ENCODE measurements around the gene RETSAT. TPM values are rescaled to one million over a fixed set of nuclear protein-coding genes. Genes with fewer than 3 reads are reported as not detected.
A peak's percentile ranks its signal among the peaks of the same experiment; 100 is the strongest.

RETSAT gene
- total and polyA plus RNA-seq, 7 donors = 26.5 to 112 (median 36.5) TPM

GRCh38 chr2:85303780-85304531, 50.4 kb downstream of the RETSAT start:
- H3K4me1 ChIP-seq = peaks cover 0 to 18% (median 11%) of the 10 kb centered on the region in 4 donors
- no peaks in the 10 kb centered on the region for H3K27me3 ChIP-seq
- H3K4me3 ChIP-seq = no peak overlapping the region
- no peak overlapping the region for H3K27ac ChIP-seq
- intact Hi-C loops (cut with DNase I) = loop anchor here (5.0 kb wide), 2 partner anchors 172 to 377 kb away; partner anchors contain the start of gene TCF7L1
- peaks cover 6 to 41% (median 18%) of the 10 kb centered on the region in 4 donors for H3K36me3 ChIP-seq
- 83 to 89% methylated on average over 28 of the region's 28 CpGs for WGBS, 2 donors
- DNase-seq = no peak
- no peaks in the 10 kb centered on the region for H3K9me3 ChIP-seq
- TF ChIP-seq EP300 (IDR thresholded peaks at IDR 0.05) (no peak), POLR2A (IDR thresholded peaks at IDR 0.05) (no peak), CTCF (IDR thresholded peaks at IDR 0.05) (no peak), POLR2AphosphoS5 (IDR thresholded peaks at IDR 0.05) (no peak)

- no peak for DNase-seq
- H3K4me1 ChIP-seq = peaks cover 0 to 17% (median 5%) of the 10 kb centered on the region in 4 donors
- 89% methylated on average over 6 of the region's 6 CpGs for WGBS, 2 donors
- no peak for TF ChIP-seq POLR2A (IDR thresholded peaks at IDR 0.05)
- peak in 3 of 4 donors; percentile 15 to 57 (median 41) for TF ChIP-seq POLR2AphosphoS5 (IDR thresholded peaks at IDR 0.05)
- peaks cover 6 to 33% (median 16%) of the 10 kb centered on the region in 4 donors for H3K36me3 ChIP-seq
- no peak overlapping the region for H3K4me3 ChIP-seq
- intact Hi-C loops (cut with DNase I) = loop anchor here (5.0 kb wide), 2 partner anchors 170 to 375 kb away; partner anchors contain the start of gene TCF7L1
- no peaks in the 10 kb centered on the region for H3K27me3 ChIP-seq
- peak overlapping the region in 1 of 4 donors; percentile 12 for H3K27ac ChIP-seq
- no peaks in the 10 kb centered on the region for H3K9me3 ChIP-seq
These were observed 52.2 kb downstream of the RETSAT start for GRCh38 chr2:85302121-85302520.

Small RNA genes within 50 kb of the gene (small RNA-seq; reads per million reads assigned to genes)
- gene AC062037.1 = 0 reads per million in 3 donors
- gene AC062037.2 = 0 reads per million in 3 donors
- 0 reads per million in 3 donors for gene RF00019
- gene RN7SL113P = 0 reads per million in 3 donors

Other genes with a start within 250 kb of the RETSAT start
- gene TCF7L1, start 221.1 kb downstream of the RETSAT start, total RNA-seq = 10 to 100 TPM in 1 of 4 donors, 1 to 10 TPM in 3; 2.9 to 15.2 (median 5.1) TPM
- 1 to 10 TPM; 1.2 to 4.8 (median 4.0) TPM for gene TCF7L1, start 221.1 kb downstream of the RETSAT start, polyA plus RNA-seq
- 10 to 100 TPM; 78.9 to 95.0 (median 80.8) TPM for gene TGOLN2, start 26.5 kb downstream of the RETSAT start, total RNA-seq
- gene TGOLN2, start 26.5 kb downstream of the RETSAT start, polyA plus RNA-seq = 10 to 100 TPM; 12.6 to 85.8 (median 20.8) TPM
- gene ELMOD3, start 241 bp upstream of the RETSAT start, total RNA-seq = 10 to 100 TPM; 16.7 to 26.3 (median 22.9) TPM
- 10 to 100 TPM; 11.6 to 22.7 (median 12.0) TPM for gene ELMOD3, start 241 bp upstream of the RETSAT start, polyA plus RNA-seq
- 10 to 100 TPM; 20.9 to 33.0 (median 30.1) TPM for gene CAPG, start 55.8 kb upstream of the RETSAT start, total RNA-seq
- 100 to 1,000 TPM; 112 to 230 (median 150) TPM for gene CAPG, start 55.8 kb upstream of the RETSAT start, polyA plus RNA-seq
- gene SH2D6, start 64.2 kb upstream of the RETSAT start, total RNA-seq = not detected
- gene SH2D6, start 64.2 kb upstream of the RETSAT start, polyA plus RNA-seq = 10 to 100 TPM in 2 of 3 donors, 1 to 10 TPM in 1; 2.8 to 14.6 (median 11.4) TPM
- 100 to 1,000 TPM; 139 to 249 (median 151) TPM for gene MAT2A, start 184.6 kb upstream of the RETSAT start, total RNA-seq
- 10 to 100 TPM; 52.3 to 93.1 (median 61.0) TPM for gene MAT2A, start 184.6 kb upstream of the RETSAT start, polyA plus RNA-seq
- gene GGCX, start 207.0 kb upstream of the RETSAT start, total RNA-seq = 10 to 100 TPM; 14.9 to 25.3 (median 24.7) TPM
- 10 to 100 TPM in 2 of 3 donors, 1 to 10 TPM in 1; 3.6 to 22.8 (median 11.1) TPM for gene GGCX, start 207.0 kb upstream of the RETSAT start, polyA plus RNA-seq
- gene VAMP8, start 223.1 kb upstream of the RETSAT start, total RNA-seq = 10 to 100 TPM in 2 of 4 donors, 1 to 10 TPM in 2; 1.9 to 33.3 (median 13.2) TPM
- 100 to 1,000 TPM; 441 to 941 (median 696) TPM for gene VAMP8, start 223.1 kb upstream of the RETSAT start, polyA plus RNA-seq
- 10 to 100 TPM; 51.2 to 97.5 (median 69.6) TPM for gene VAMP5, start 229.9 kb upstream of the RETSAT start, total RNA-seq
- 10 to 100 TPM; 51.8 to 93.7 (median 68.0) TPM for gene VAMP5, start 229.9 kb upstream of the RETSAT start, polyA plus RNA-seq
- gene RNF181, start 241.2 kb upstream of the RETSAT start, total RNA-seq = 100 to 1,000 TPM; 124 to 175 (median 141) TPM
- 100 to 1,000 TPM; 165 to 190 (median 179) TPM for gene RNF181, start 241.2 kb upstream of the RETSAT start, polyA plus RNA-seq
- gene TMEM150A, start 248.2 kb upstream of the RETSAT start, total RNA-seq = 10 to 100 TPM; 18.4 to 29.9 (median 22.1) TPM
- 10 to 100 TPM in 2 of 3 donors, 1 to 10 TPM in 1; 7.4 to 12.0 (median 11.6) TPM for gene TMEM150A, start 248.2 kb upstream of the RETSAT start, polyA plus RNA-seq

All from sigmoid colon (tissue), 7 donors.